ENCODE results near the gene FPGT. TPM values are rescaled to one million over a fixed set of nuclear protein-coding genes. Genes with fewer than 3 reads are reported as not detected.

The FPGT gene
- total and polyA plus RNA-seq, 2 of the 13 experiments (the other 11 are each of a cell fraction or from before 2014, with no cell fraction given), result 4.3 to 9.8 TPM

DNA sequence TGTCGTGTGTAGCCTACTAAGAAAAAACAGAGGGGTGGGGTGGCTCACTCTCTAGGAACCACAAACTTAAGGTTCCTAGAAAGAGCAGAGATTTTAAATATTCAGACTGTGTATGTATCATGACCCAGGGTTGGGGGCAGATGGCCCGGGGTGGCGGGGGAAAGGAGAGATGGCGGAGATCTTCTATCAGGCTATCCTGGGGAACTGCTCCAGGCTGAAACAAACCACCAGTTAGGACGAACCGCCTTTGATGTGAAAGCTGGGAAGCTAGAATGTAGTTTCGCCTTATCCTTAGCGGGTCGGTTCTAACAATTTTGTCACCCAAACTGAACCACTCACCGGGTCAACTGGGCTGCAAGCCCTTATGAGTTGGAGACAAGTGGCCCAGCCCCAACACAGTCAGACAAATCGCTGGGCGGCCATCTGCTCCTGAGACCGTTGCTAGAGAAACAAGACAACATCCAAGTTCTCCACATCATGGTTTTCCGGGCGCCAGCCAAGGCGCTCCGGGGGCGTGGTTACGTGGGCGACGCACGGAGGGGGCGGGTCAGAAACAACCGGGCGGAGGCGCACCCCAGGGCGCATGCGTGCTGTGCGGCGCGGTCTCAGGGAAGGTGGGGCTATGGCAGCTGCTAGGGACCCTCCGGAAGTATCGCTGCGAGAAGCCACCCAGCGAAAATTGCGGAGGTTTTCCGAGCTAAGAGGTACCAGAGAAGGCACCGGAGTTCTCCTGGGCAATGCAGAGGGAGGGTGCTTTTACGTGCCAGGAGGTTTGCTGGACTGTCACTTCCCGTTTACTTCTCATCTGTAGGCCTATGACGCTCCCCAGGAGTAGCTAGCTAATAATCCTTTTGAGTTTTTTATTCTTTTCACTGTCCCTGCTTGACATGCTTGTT, at the start of gene FPGT, which contains the start of gene LRRIQ3 (continued):
- TF ChIP-seq NR2F1 (CRISPR knock-in tag; IDR thresholded peaks at IDR 0.05) (no peak), ZNF205 (CRISPR knock-in tag; IDR thresholded peaks at IDR 0.05) (no peak), ZFYVE20 (CRISPR knock-in tag; IDR thresholded peaks at IDR 0.05; ENCODE audit: borderline replicate concordance, low read depth) (no peak), ZNF563 (CRISPR knock-in tag; IDR thresholded peaks at IDR 0.05) (peak; percentile 59; the same call in 1 of the 2 replicates), FOXA3 (CRISPR knock-in tag; IDR thresholded peaks at IDR 0.05) (no peak; the same call in 1 of the 2 replicates), CHD4 (IDR thresholded peaks at IDR 0.05; ENCODE audit: borderline replicate concordance, low read length) (no peak), REPIN1 (CRISPR knock-in tag; IDR thresholded peaks at IDR 0.05; ENCODE audit: borderline replicate concordance, low read depth) (no peak), STAT5B (CRISPR knock-in tag; IDR thresholded peaks at IDR 0.05) (no peak), NFIB (CRISPR knock-in tag; IDR thresholded peaks at IDR 0.05; ENCODE audit: borderline replicate concordance) (no peak), MTF2 (CRISPR knock-in tag; IDR thresholded peaks at IDR 0.05; ENCODE audit: borderline replicate concordance) (no peak; the same call in 1 of the 2 replicates), ZNF772 (CRISPR knock-in tag; IDR thresholded peaks at IDR 0.05) (no peak), PAX8 (CRISPR knock-in tag; IDR thresholded peaks at IDR 0.05; ENCODE audit: borderline replicate concordance) (no peak), CENPT (CRISPR knock-in tag; IDR thresholded peaks at IDR 0.05; ENCODE audit: low read depth) (no peak), SOX13 (IDR thresholded peaks at IDR 0.05) (no peak), SOX13 (CRISPR knock-in tag; conservative IDR thresholded peaks at IDR 0.05 in 1 of 2, IDR thresholded peaks at IDR 0.05 in 1 of 2) (peak in 1 of 2 experiments; percentile 19; a peak in 1 of 4 replicates), ZNF225 (CRISPR knock-in tag; IDR thresholded peaks at IDR 0.05) (no peak), ZBTB38 (CRISPR knock-in tag; IDR thresholded peaks at IDR 0.05) (0 out of 2 replicates have a peak, but pooled peaks have one; percentile 34), MYNN (CRISPR knock-in tag; IDR thresholded peaks at IDR 0.05; ENCODE audit: low read depth) (no peak)
- TF ChIP-seq, protein P1, sequence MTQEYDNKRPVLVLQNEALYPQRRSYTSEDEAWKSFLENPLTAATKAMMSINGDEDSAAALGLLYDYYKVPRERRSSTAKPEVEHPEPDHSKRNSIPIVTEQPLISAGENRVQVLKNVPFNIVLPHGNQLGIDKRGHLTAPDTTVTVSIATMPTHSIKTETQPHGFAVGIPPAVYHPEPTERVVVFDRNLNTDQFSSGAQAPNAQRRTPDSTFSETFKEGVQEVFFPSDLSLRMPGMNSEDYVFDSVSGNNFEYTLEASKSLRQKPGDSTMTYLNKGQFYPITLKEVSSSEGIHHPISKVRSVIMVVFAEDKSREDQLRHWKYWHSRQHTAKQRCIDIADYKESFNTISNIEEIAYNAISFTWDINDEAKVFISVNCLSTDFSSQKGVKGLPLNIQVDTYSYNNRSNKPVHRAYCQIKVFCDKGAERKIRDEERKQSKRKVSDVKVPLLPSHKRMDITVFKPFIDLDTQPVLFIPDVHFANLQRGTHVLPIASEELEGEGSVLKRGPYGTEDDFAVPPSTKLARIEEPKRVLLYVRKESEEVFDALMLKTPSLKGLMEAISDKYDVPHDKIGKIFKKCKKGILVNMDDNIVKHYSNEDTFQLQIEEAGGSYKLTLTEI (CRISPR knock-in tag; conservative IDR thresholded peaks at IDR 0.05), result no peak
- TF ChIP-seq, protein P2, sequence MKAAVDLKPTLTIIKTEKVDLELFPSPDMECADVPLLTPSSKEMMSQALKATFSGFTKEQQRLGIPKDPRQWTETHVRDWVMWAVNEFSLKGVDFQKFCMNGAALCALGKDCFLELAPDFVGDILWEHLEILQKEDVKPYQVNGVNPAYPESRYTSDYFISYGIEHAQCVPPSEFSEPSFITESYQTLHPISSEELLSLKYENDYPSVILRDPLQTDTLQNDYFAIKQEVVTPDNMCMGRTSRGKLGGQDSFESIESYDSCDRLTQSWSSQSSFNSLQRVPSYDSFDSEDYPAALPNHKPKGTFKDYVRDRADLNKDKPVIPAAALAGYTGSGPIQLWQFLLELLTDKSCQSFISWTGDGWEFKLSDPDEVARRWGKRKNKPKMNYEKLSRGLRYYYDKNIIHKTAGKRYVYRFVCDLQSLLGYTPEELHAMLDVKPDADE (CRISPR knock-in tag; IDR thresholded peaks at IDR 0.05), result no peak
- TF ChIP-seq, protein P3, sequence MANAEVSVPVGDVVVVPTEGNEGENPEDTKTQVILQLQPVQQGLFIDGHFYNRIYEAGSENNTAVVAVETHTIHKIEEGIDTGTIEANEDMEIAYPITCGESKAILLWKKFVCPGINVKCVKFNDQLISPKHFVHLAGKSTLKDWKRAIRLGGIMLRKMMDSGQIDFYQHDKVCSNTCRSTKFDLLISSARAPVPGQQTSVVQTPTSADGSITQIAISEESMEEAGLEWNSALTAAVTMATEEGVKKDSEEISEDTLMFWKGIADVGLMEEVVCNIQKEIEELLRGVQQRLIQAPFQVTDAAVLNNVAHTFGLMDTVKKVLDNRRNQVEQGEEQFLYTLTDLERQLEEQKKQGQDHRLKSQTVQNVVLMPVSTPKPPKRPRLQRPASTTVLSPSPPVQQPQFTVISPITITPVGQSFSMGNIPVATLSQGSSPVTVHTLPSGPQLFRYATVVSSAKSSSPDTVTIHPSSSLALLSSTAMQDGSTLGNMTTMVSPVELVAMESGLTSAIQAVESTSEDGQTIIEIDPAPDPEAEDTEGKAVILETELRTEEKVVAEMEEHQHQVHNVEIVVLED (CRISPR knock-in tag; IDR thresholded peaks at IDR 0.05; ENCODE audit: borderline replicate concordance), result peak; percentile 94
- TF ChIP-seq, protein P4, sequence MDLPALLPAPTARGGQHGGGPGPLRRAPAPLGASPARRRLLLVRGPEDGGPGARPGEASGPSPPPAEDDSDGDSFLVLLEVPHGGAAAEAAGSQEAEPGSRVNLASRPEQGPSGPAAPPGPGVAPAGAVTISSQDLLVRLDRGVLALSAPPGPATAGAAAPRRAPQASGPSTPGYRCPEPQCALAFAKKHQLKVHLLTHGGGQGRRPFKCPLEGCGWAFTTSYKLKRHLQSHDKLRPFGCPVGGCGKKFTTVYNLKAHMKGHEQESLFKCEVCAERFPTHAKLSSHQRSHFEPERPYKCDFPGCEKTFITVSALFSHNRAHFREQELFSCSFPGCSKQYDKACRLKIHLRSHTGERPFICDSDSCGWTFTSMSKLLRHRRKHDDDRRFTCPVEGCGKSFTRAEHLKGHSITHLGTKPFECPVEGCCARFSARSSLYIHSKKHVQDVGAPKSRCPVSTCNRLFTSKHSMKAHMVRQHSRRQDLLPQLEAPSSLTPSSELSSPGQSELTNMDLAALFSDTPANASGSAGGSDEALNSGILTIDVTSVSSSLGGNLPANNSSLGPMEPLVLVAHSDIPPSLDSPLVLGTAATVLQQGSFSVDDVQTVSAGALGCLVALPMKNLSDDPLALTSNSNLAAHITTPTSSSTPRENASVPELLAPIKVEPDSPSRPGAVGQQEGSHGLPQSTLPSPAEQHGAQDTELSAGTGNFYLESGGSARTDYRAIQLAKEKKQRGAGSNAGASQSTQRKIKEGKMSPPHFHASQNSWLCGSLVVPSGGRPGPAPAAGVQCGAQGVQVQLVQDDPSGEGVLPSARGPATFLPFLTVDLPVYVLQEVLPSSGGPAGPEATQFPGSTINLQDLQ (CRISPR knock-in tag; IDR thresholded peaks at IDR 0.05), result no peak
